HG02678 (cell line): ENCODE results near the gene AGPAT4.
"Not testable (repeated sequence)": the region's sequence is repeated elsewhere in the genome, so short reads cannot be mapped to it uniquely, and the experiment has no call there.

ENCODE experiments used
- ATAC-seq: cut with Tn5 transposase; IDR thresholded peaks from one replicate; pipeline ENCODE4 v1.9.1; 2021; ENCODE audit warnings: mild to moderate bottlenecking, moderate library complexity; ENCODE audit not compliant: unreplicated experiment

Gene AGPAT4, protein sequence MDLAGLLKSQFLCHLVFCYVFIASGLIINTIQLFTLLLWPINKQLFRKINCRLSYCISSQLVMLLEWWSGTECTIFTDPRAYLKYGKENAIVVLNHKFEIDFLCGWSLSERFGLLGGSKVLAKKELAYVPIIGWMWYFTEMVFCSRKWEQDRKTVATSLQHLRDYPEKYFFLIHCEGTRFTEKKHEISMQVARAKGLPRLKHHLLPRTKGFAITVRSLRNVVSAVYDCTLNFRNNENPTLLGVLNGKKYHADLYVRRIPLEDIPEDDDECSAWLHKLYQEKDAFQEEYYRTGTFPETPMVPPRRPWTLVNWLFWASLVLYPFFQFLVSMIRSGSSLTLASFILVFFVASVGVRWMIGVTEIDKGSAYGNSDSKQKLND

DNA sequence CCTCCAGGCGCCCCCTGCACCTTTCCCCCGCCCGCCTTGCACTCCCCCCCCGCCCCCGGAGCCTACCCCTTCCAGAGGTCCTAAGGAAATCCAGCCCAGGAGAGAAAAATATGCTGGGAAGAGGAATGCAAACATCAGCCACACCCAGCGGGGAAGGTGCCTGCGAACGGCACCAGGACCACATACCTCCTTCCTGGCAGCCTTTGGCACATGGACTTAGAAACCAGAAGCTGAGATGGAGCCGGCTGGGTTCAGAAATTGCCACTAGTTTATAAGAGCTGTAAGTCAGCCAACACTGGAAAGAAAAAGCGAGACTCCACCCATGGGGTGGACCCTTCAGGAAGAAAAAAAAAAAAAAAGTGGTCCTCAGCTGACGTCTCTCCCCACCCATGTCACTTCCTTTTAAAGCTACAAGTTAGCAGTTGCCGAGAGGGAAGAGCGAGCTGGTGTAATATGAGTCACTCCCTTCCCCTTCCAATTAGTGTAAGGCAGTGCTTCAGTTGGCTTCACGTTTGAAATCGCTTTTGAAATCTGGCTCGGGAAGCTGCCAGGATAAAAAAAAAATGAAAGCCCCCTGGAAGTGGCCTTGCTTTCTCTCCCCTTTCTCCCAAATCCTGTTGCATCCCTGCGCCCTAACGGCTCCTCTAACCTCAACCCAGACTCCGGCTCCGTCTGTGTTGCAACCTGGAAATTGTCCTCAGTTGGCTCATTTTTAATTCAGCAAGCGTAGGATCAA is at the start of gene AGPAT4:
TSS of gene AGPAT4 (minus strand) at position 310 of the 736 bp plus-strand sequence. CDS start 41,848 bp downstream, outside the sequence.
- ATAC-seq: peak; percentile 99

GRCh38 chr6:161319231-161319630 is 45.4 kb upstream of the AGPAT4 start:
- ATAC-seq: no peak

GRCh38 chr6:161318456-161318855 is 44.6 kb upstream of the AGPAT4 start:
- ATAC-seq: no peak

- no peak for ATAC-seq
Measured at GRCh38 chr6:161316531-161316930, 42.7 kb upstream of the AGPAT4 start.

DNA sequence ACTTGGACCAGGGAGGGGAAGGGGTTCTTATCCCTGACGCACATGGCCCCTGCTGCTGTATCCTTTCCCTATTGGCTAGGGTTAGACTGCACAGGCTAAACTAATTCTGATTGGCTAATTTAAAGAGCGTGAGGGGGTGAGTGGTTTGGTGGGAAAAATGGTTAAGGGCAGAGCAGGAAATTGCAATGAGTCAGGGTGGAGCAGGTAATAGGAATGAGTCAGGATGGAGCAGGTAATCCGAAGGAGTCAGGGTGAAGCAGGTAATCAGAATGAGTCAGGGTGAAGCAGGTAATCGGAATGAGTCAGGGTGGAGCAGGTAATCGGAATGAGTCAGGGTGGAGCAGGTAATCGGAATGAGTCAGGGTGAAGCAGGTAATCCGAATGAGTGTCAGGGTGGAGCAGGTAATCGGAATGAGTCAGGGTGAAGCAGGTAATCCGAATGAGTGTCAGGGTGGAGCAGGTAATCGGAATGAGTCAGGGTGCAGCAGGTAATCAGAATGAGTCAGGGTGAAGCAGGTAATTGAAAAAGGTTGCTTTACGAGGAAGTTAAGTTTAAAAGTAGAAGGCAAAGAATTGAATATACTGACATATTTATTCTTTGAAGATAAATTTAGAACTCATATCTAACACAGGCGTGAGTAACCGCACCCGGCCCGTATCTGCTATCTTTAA is 41.5 kb upstream of the AGPAT4 start:
- not testable (repeated sequence) for ATAC-seq

DNA sequence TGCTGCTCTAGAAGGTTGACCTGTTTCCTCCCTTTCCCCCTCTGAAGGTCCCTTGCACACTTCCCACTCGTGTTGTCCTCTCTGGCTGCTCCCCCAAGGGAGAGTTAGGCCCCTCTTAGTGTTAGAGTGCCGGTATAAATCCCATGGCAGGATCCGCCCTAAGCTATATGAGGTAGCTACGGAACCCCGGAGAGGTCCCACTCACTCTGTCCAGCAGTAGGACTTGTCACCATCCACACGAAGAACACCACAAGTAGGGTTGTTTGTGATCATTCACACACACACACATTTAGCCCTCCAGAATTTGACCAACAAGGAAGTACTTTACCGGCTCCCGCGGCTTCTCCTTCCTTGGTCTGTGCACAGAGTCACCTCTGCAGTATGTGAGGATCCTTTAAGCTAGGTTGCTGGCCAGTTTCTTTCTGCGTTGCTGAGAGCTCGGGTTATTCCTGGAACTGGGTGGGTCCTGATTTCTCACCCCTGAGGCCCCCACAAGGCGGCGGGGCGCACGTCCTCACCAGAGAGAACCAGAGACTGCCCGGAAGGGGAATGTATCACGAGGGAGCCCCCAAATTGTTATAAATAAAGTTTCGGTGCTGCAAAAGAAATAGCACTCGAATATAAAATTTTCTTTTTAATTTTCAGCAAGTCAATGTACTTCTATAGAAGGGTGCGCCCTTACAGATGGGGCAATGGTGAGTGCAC is 40.8 kb upstream of the AGPAT4 start:
- not testable (repeated sequence) for ATAC-seq

- no peak for ATAC-seq
Measured at GRCh38 chr6:161313940-161314509, 40.2 kb upstream of the AGPAT4 start.

GRCh38 chr6:161313475-161313874 is 39.6 kb upstream of the AGPAT4 start:
- ATAC-seq: not testable (repeated sequence)

DNA sequence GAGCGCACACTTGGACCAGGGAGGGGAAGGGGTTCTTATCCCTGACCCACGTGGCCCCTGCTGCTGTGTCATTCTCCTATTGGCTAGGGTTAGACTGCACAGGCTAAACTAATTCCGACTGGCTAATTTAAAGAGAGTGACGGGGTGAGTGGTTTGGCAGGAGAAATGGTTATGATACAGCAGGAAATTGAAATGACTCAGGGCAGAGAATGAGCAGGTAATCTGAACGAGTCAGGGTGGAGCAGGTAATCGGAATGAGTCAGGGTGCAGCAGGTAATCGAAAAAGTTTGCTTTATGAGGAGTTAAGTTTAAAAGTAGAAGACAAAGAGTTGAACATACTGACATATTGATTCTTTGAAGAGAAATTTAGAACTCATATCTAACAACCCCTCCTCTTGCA is 35.9 kb upstream of the AGPAT4 start:
- not testable (repeated sequence) for ATAC-seq

- no peak for ATAC-seq
Measured at GRCh38 chr6:161308075-161308655, 34.3 kb upstream of the AGPAT4 start.

GRCh38 chr6:161305860-161306259 is 32.0 kb upstream of the AGPAT4 start:
- ATAC-seq: no peak

DNA sequence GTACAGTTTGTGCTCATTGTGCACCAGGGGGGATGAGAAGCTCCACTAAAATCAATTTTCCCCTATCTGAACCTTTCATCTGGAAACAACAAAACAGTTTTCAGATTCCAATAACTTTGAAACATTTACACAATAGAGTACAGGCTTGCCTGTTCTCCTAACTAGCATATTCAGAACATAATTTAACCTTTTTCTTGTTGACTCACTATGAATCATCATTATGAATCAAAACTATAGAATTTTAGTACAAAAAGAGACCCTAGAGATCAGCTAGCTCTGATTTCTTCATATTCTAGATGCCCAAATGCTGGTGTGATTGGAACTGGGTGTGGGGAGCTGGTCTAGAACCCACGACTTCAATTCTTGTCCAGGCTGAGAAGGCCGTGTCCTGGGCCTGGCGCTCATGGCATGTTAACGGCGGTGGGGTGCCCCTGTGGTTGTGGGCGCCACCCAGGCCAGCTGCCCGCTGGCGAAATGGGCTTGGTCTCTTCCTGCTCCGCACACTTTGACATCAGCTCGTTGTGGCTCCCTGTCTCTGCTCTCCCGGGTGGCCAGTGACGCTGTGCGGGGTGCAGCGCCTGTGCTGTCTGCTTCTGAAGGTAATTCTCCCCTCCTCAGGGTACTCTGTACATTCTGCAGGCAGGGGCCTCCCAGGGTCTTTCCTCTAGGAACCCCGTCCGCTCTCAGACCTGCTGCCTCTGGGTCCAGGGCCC is 29.9 kb upstream of the AGPAT4 start:
- no peak for ATAC-seq

DNA sequence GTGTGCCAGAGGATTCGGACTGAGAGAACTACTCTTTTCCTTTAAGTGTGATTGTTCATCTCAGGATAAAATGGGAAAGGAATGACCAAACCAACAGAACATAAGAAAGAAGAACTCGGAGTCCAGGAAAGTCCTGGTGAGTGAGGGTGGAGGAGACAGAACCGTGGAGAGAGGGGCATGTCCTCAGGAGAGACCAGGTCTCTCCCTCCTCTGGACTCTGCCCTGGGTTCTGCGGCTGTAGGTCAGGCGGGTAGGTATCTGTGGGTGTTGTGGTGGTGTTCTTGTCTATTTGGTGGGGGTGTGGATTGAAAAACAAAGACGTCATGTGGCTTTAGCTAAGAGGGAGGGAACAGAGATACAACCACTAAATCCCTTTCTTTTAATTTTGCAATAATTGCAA is 29.1 kb upstream of the AGPAT4 start:
- no peak for ATAC-seq

GRCh38 chr6:161301338-161301737 is 27.5 kb upstream of the AGPAT4 start:
- ATAC-seq: no peak

DNA sequence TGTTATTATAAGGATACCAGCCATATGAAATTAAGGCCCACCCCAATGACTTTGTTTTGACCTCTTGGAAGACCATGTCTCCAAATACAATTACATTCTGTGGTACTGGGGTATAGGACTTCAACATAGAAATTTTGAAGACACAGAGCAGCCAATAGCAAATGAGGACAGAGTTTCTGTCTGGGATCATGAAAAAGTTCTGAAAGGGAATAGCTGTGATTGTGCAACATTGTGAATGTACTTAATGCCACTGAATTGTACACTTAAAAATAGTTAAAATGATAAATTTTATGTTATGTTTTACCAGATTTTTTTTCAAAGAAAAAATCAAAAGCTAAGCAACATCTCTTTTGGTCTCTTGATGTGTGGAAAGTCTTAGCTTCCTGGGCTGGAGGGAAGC is 27.0 kb upstream of the AGPAT4 start:
- no peak for ATAC-seq

DNA sequence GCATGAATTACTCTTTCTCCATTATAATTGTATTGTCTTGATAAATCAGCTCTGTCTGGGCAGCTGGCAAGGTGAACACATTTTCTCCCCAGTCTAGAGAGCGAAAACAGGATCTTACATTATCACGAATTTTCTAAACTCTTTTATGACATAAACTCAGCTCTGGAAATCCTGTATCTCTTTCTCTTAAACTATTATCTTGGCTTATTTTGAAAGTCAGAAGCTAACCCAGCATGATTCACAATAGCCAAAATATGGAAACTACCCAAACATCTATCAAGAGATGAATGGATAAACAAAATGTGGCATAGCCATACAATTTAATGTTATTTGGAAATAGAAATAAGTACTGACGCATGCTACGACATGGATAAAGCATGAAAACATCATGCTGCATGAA is 25.9 kb upstream of the AGPAT4 start:
- ATAC-seq: no peak

GRCh38 chr6:161295784-161296183 is 21.9 kb upstream of the AGPAT4 start:
- ATAC-seq: no peak

DNA sequence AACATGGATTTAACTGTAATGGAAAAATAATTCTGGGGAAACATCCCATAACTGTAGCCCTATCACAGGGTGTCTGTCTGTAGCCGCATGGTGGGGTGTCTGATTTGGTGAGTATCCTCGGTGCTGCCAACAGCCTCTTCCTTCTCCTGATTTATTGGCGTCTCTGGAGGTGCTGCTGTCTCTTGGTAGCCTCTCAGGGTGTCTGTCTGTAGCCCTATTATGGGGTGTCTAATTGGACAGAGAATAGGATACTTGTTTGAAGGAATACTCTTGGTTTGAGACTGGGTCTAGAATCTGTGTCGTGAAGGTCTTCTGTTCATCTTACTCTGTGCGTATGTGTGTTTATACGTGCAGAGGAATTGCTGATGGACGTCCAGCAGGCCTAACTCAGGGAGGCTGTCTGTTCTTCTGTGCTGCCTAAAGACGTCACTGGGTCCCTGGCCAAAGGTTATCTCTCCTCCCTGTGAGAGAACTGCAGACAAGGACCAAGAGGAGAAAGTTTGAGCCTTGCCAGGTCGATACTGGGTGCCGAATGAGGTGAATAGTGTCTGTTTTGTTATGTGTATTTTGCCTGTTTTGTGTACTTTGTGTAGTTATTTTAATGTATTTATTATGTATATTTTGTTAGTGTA is 18.9 kb upstream of the AGPAT4 start:
- ATAC-seq: no peak

DNA sequence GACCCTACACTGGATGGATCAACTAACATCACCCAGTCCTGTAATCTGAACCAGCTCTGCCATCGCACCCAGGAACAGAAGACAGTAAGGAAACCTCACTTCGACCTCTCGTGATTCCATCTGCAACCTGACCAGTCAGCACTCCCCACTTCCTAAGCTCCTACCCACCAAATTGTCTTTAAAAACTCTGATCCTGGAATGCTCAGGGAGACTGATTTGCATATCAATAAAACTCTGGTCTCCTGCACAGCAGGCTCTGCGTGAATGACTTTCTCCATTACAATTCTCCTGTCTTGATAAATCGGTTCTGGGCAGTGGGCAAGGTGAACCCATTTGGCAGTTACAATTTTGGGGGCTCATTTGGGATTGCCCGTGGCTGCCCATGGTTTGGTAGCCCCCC is 18.3 kb upstream of the AGPAT4 start:
- no peak for ATAC-seq
